Left cardiac atrium (tissue), 4 donors: ENCODE data around the gene NLRP7. TPM values are rescaled to one million over a fixed set of nuclear protein-coding genes. Genes with fewer than 3 reads are reported as not detected.
A peak's percentile ranks its signal among the peaks of the same experiment; 100 is the strongest.

Source experiments
- ATAC-seq, 2 donors: fragments of 200-7000 bp; cut with Tn5 transposase; one replicate each; pipeline ENCODE4 v1.9.1; 2020; ENCODE audit warnings: mild to moderate bottlenecking in 2 of 2, moderate library complexity in 2 of 2
- DNase-seq: peaks from one replicate; pipeline ENCODE4 v3.0.0-alpha.2; 2020
- intact Hi-C, 2 donors: fragments of 100-400 bp; cut with DNase I; formaldehyde crosslinking; loops; one replicate each; pipeline versions ENCODE4 v1.14.1 to v1.15.1; 2022 to 2023
- total RNA-seq, 2 donors: library from RNA; stranded (reverse); fragmentation: NEBNext Ultra II Directional; extraction: Animal tissue kit (Norgen Biotek cat#: 25700); gene quantifications; one replicate each; pipeline ENCODE4 v1.2.1, GENCODE V29; 2021
- donor health status: DM: no; HTN: yes; CAD: no.
- donor health status: DM: no; HTN: yes; CAD: no; lungs with severe emphysema.
- donor health status: DM: yes; HTN: yes; CAD: no.
- donor health status: Dilated cardiomyopathy.

The NLRP7 gene
- total RNA-seq, 2 donors from 2014 or later: not detected

DNA sequence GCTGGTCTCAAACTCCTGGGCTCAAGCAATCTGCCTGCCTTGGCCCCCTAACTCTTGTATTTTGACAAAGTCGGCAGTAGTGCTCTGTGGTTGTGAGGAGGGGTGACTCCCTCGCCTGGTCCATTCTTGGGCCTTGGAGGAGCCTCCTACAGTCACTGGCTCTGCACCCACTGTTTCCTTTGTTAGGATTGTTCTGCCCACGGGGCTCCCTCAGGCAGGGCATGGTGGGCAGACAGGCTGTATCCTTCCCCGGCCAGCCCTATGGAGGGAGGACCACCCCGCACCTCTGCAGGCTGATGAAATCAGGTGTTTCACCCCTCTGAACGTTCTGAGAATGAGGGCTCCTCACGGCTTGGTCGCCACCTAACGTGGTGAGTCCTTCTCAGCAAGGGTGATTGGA lies 64.1 kb downstream of the NLRP7 start:
- intact Hi-C loops: no loop called here
- ATAC-seq (no peak), DNase-seq (no peak)

DNA sequence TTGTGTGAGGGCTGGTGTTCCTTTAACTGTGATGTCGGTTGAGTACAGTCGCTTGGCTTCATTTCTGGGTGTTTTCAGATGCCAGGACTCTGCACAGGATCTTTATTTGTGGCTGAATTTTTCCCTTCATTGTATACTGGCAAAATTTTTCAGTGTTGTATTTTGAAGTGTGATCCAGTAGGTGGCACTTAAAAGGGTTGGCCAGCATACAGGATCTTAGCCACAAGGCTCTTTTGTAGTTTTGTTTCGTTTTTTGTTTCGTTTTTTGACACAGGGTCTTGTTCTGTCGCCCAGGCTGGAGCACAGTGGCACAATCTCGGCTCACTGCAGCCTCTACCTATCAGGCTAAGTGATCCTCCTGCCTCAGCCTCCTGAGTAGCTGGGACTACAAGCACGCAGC lies 64.6 kb downstream of the NLRP7 start:
- intact Hi-C loops: no loop called here
- ATAC-seq (no peak), DNase-seq (no peak)

DNA sequence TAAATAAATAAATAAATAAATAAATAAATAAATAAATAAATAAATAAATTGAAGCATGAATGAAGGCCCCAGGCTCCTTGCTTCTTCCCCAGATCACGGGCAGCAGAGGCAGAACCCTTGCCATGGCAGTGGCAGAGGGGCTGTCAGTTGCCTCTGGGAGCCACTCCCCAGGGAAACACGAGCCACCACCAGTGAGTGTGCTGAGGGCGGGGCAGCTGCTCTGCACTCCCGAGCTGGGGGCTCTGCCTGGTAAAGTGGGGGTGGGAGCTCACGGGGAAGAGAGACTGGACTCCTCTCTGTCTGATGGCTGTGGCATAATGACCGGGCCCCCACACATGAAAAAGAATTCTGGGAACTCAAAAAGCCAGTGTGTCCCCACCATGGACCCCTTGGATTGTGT lies 65.4 kb downstream of the NLRP7 start:
- intact Hi-C loops: no loop called here
- DNase-seq (no peak), ATAC-seq (no peak)

DNA sequence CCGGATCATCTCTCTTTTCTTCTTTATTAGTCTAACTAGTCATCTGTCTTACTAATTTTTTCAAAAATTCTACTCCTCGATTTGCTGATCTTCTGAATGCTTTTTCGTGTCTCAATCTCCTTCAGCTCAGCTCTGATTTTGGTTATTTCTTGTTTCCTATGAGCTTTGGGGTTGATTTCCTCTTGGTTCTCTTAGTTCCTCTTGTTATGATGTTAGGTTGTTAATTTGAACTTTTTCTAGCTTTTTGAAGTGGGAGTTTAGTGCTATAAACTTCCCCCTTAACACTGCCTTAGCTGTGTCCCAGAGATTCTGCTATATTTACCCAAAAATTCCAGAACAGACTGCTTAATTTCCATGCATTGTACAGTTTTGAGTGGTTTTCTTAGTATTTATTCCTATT lies 69.9 kb downstream of the NLRP7 start:
- intact Hi-C loops: no loop called here
- ATAC-seq (no peak), DNase-seq (no peak)

DNA sequence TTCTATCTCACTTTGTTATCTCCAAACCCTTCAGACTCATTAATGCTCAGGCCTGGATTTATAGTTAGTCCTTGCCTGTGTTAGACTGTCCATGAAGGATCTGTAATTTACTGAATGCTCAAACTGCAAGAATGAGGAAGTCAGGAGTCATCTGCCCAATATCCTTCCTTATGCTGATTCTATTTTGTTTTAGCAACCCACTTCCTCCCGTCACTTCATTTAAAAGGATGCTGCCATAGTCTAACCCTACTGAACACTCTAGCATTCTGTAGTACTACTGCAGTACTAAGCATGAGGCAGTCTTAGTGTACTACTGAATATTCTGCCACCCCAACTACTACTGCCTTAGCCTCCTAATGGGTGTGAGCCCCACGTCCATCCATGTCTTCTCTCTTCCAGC lies 71.8 kb downstream of the NLRP7 start:
- DNase-seq (no peak), ATAC-seq (peak in 1 of 2 donors; percentile 46)
- intact Hi-C loops: no loop called here

DNA sequence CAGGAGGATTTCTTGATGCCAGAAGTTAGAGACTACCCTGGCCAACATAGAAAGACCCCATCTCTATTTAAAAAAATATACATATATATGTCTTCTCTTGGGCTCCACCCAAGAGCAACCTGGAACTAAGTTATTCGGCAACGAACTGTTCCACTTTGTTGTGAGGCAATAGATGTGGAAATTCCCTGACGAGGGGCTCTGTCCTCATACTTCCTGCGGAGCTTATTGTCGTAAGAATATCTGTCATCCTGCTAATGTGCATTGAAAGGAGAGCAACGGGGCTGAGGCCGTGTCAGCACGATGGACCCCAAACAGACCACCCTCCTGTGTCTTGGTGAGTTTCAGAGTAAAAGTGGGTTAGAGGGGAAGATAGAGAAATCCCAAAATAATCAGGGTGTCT lies 73.3 kb downstream of the NLRP7 start, which contains the start of gene FCAR:
FCAR (plus strand) TSS at position 246 of the 400 bp plus-strand sequence; CDS start at position 301, 55 bp downstream.
- DNase-seq (no peak), ATAC-seq (no peak)
- intact Hi-C loops: no loop called here

Other genes starting within 250 kb of the NLRP7 start
- gene KIR3DL3, start 223.1 kb downstream of the NLRP7 start, total RNA-seq: not detected
- gene KIR2DL3, start 209.0 kb downstream of the NLRP7 start, total RNA-seq: not detected
- gene KIR2DL1, start 177.7 kb downstream of the NLRP7 start, total RNA-seq: not detected
- gene KIR2DL4, start 143.9 kb downstream of the NLRP7 start, total RNA-seq: not detected
- not detected for gene KIR3DL1, start 131.1 kb downstream of the NLRP7 start, total RNA-seq
- gene KIR2DS4, start 114.9 kb downstream of the NLRP7 start, total RNA-seq: not detected
- not detected for gene KIR3DL2, start 97.1 kb downstream of the NLRP7 start, total RNA-seq
- gene FCAR, start 73.3 kb downstream of the NLRP7 start, total RNA-seq: under 1 TPM; 0.65 to 0.77 TPM
- gene NCR1, start 41.4 kb downstream of the NLRP7 start, total RNA-seq: not detected
- under 1 TPM in 1 of 2 donors, not detected in 1; 0.88 TPM for gene NLRP2, start 18.8 kb upstream of the NLRP7 start, total RNA-seq
- gene GP6, start 90.7 kb upstream of the NLRP7 start, total RNA-seq: under 1 TPM; 0.13 to 0.24 TPM
- gene RDH13, start 115.6 kb upstream of the NLRP7 start, total RNA-seq: 10 to 100 TPM; 33.9 to 41.1 TPM
- gene EPS8L1, start 128.3 kb upstream of the NLRP7 start, total RNA-seq: 1 to 10 TPM; 2.2 to 3.7 TPM
- gene PPP1R12C, start 170.1 kb upstream of the NLRP7 start, total RNA-seq: 100 to 1,000 TPM; 117 to 193 TPM
- gene TNNT1, start 201.7 kb upstream of the NLRP7 start, total RNA-seq: 10 to 100 TPM; 13.7 to 25.6 TPM
- gene TNNI3, start 210.2 kb upstream of the NLRP7 start, total RNA-seq: 1,000 to 10,000 TPM; 1,897 to 2,132 TPM
- gene DNAAF3, start 219.1 kb upstream of the NLRP7 start, total RNA-seq: 1 to 10 TPM in 1 of 2 donors, under 1 TPM in 1; 0.41 to 1.1 TPM
- gene SYT5, start 232.8 kb upstream of the NLRP7 start, total RNA-seq: not detected